ENCODE results near the gene GPR55.
A peak's percentile ranks its signal among the peaks of the same experiment; 100 is the strongest.

The GPR55 gene

GRCh38 chr2:230878599-230879188, 46.3 kb downstream of the GPR55 start:
- no peak for DNase-seq

- DNase-seq: no peak
These were observed 47.1 kb downstream of the GPR55 start for GRCh38 chr2:230877759-230878598.

GRCh38 chr2:230877116-230877758, 47.8 kb downstream of the GPR55 start:
- no peak for DNase-seq

GRCh38 chr2:230875347-230876315, 49.4 kb downstream of the GPR55 start:
- DNase-seq: no peak

- DNase-seq: no peak
These were observed 50.2 kb downstream of the GPR55 start for GRCh38 chr2:230874876-230875275.

- DNase-seq: no peak
These were observed 50.6 kb downstream of the GPR55 start for GRCh38 chr2:230874456-230874855.

- no peak for DNase-seq
These were observed 51.2 kb downstream of the GPR55 start for GRCh38 chr2:230873661-230874401.

- no peak for DNase-seq
These were observed 51.9 kb downstream of the GPR55 start for GRCh38 chr2:230872968-230873660.

- DNase-seq: no peak
These were observed 52.7 kb downstream of the GPR55 start for GRCh38 chr2:230872151-230872967.

- DNase-seq: no peak
These were observed 53.5 kb downstream of the GPR55 start for GRCh38 chr2:230871361-230872150.

- DNase-seq: peak; percentile 35
These were observed 54.3 kb downstream of the GPR55 start for GRCh38 chr2:230870544-230871360.

GRCh38 chr2:230869914-230870543, 55.0 kb downstream of the GPR55 start:
- DNase-seq: no peak

- peak; percentile 76 for DNase-seq
These were observed 55.8 kb downstream of the GPR55 start for GRCh38 chr2:230868947-230869913.

- peak; percentile 70 for DNase-seq
These were observed 56.7 kb downstream of the GPR55 start for GRCh38 chr2:230868161-230868946.

GRCh38 chr2:230866756-230867523, 58.1 kb downstream of the GPR55 start:
- DNase-seq: no peak
